Fibroblast of gingiva (primary cell): ENCODE data around the gene OXCT1.
"Not testable (repeated sequence)": the region's sequence is repeated elsewhere in the genome, so short reads cannot be mapped to it uniquely, and the experiment has no call there.

ENCODE experiments used
- DNase-seq: peaks from one replicate; pipeline ENCODE4 v3.0.0-alpha.2; 2011; ENCODE audit warnings: low read depth

OXCT1 gene

GRCh38 chr5:41716382-41716781, 153.8 kb downstream of the OXCT1 start:
- no peak for DNase-seq

- not testable (repeated sequence) for DNase-seq
Observed at GRCh38 chr5:41714446-41714845, 155.8 kb downstream of the OXCT1 start.

- no peak for DNase-seq
Observed at GRCh38 chr5:41708604-41708940, 161.7 kb downstream of the OXCT1 start.

- peak; percentile 59 for DNase-seq
Observed at GRCh38 chr5:41707853-41708603, 162.2 kb downstream of the OXCT1 start.

DNA sequence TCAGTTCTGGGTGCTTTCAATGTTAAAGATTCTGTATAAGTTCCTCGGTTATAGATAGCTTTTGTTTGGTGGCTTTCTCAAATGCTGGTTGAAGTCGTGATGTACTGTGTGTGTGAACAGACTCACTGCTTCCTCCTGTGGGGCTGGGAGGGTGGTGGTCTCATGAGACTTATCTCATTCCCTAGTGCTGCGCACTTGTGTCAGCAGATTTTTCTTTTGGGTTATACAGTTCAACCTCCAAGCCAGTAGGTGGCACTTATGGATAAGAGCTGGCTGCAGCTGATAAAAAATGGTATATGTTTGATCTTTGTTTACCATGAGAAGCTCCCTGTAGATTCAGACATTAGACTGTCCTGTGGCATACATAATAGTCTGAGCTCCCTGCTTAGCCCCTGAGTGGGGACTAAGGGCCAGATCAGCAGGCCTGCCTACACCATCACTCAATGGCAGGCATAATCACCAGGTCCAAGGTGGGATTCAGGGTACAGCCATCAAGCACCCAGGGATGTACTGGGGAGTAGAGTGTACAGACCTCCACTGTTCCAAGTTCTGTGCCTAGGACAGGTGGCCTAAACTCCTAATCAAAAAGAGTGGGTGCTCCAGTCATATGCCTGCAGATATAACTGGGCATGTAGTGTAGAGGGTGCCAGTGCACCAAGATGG, 174.2 kb downstream of the OXCT1 start:
- no peak for DNase-seq

DNA sequence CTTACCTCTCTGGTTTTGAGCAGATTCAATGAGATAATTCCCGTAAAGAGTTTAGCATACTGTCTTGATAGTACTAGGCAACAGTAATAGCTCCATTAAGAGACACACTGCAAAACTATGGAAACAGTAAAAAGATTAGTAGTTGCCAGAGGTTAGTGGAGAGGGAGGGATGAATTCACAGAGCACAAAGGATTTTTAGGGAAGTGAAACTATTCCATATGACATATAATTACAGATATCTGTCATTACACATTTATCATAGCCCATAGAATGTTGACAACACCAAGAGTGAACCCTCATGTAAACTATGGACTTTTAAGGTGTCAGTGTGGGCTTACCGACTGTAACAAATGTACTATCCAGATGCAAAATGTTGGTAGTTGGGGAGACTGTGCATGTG, 183.5 kb downstream of the OXCT1 start:
- no peak for DNase-seq

GRCh38 chr5:41686191-41686590, 184.0 kb downstream of the OXCT1 start:
- no peak for DNase-seq

DNA sequence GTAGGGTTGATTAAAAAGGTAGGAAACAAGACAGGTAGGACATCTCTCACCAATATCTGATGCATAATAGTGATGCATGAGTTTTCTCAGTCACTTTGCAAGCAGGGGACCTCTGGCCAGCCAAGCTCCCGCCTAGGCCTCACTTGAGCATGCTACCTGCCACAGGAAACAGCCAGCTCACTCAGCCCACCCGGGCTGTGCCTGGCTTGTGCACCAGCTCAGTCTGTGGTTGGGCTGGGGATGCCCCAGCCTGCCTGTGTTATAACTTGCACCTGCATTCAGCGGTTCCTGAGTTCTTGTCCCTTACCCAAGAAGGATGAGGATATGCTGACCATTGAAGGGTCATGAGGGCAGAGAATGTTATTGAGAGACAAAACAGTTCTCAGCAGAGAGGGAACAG, 187.0 kb downstream of the OXCT1 start:
- DNase-seq = no peak

DNA sequence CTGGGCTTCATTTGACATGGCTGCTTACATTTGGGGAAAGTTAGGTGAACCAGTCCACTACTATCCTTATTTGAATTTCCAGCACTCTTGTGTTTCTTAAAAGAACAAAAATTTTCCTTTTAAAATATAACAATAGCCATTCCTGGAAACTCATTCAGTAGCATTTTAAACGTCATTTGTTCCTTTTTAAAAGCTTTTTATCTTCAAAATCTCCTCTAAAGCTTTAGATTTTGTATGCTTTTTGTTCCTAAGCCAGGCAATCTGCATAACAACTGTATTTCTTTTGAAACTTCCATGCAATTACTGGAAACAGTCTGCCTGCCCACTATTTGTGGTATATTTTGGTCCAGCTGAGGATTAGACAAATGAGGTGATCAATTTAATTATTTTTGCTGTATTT, 187.6 kb downstream of the OXCT1 start:
- no peak for DNase-seq

GRCh38 chr5:41681840-41682239, 188.4 kb downstream of the OXCT1 start:
- DNase-seq = no peak
